ENCODE data around the gene PHIP. TPM values are rescaled to one million over a fixed set of nuclear protein-coding genes. Genes with fewer than 3 reads are reported as not detected.

The PHIP gene
- total RNA-seq, 1 donor from 2014 or later, result 29.6 TPM

DNA sequence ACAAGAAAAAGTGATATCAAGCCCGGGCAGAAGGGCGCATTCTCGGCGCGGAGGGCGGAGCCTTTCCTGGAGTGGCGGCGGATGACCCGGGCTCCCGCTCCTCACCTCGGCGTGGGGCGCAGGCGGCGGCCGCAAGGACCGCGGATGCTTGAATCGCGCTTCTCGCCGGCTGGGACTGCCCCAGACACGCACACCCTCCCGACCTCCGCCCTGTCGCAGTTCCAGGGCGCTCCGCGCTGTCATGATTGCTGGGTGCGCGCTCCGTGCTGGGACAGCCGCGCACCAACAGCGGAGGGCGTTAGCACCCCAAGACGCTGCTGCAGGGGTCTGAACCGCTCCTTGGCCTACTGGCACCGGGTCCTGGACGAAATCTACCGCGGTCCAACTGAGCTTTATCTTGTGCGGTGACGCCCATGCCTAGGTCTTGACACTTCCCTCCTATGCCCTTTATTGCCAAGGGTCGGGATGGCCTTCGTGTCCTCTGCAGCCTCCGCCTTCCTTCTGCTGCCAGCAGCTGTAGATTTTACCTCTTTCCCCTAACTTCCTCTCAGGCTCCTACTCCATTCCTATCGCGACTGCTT lies 167.4 kb downstream of the PHIP start:
- no peaks in the 10 kb centered on the region for H3K36me3 ChIP-seq (ENCODE audit: insufficient read depth, low read length)
- Mint-ChIP-seq H3K27ac (ENCODE audit: unreplicated experiment) (peak overlapping the region; percentile 59), H3K36me3 (ENCODE audit: low read depth, unreplicated experiment) (peaks cover 3% of the 10 kb centered on the region), H3K4me3 (ENCODE audit: unreplicated experiment) (peak overlapping the region; percentile 83), H3K9me3 (ENCODE audit: unreplicated experiment) (peaks cover 5% of the 10 kb centered on the region), H3K4me1 (ENCODE audit: low read depth, unreplicated experiment) (peaks cover 3% of the 10 kb centered on the region), H3K27me3 (ENCODE audit: low read depth, unreplicated experiment) (peaks cover 12% of the 10 kb centered on the region)
- H3K79me2 ChIP-seq (ENCODE audit: insufficient read depth, low read length), result no peaks in the 10 kb centered on the region
- H3K9ac ChIP-seq (ENCODE audit: low read length), result no peak overlapping the region
- no peak overlapping the region for H3K27ac ChIP-seq (ENCODE audit: low read depth, low read length)
- TF ChIP-seq EZH2 (IDR thresholded peaks at IDR 0.05; ENCODE audit: insufficient read depth, low read length) (no peak), CTCF (IDR thresholded peaks at IDR 0.05; ENCODE audit: insufficient read depth, low read depth, low read length) (no peak)
- H3K9me3 ChIP-seq (ENCODE audit: insufficient read depth, low read depth, low read length), result no peaks in the 10 kb centered on the region
- no peaks in the 10 kb centered on the region for H4K20me1 ChIP-seq (ENCODE audit: insufficient read depth, low read length)
- peak; percentile 4 for DNase-seq (ENCODE audit: low read depth)
- no peak for FAIRE-seq
- H3K27me3 ChIP-seq (ENCODE audit: insufficient read depth, low read length), result no peaks in the 10 kb centered on the region
- H2AFZ ChIP-seq (ENCODE audit: low read depth, low read length), result peak overlapping the region; percentile 84
- peak overlapping the region; percentile 90 for H3K4me2 ChIP-seq (ENCODE audit: low read length)
- no peaks in the 10 kb centered on the region for H3K4me1 ChIP-seq (ENCODE audit: insufficient read depth, low read length)
- H3K4me3 ChIP-seq (ENCODE audit: insufficient read depth, low read depth, low read length), result peak overlapping the region; percentile 54

GRCh38 chr6:78910010-78910409 lies 168.0 kb downstream of the PHIP start:
- Histone ChIP-seq H3K27ac (ENCODE audit: low read depth, low read length) (no peak overlapping the region), H3K27me3 (ENCODE audit: insufficient read depth, low read length) (no peaks in the 10 kb centered on the region), H3K9me3 (ENCODE audit: insufficient read depth, low read depth, low read length) (no peaks in the 10 kb centered on the region), H3K36me3 (ENCODE audit: insufficient read depth, low read length) (no peaks in the 10 kb centered on the region), H2AFZ (ENCODE audit: low read depth, low read length) (peak overlapping the region; percentile 84), H3K79me2 (ENCODE audit: insufficient read depth, low read length) (no peaks in the 10 kb centered on the region), H4K20me1 (ENCODE audit: insufficient read depth, low read length) (no peaks in the 10 kb centered on the region), H3K4me3 (ENCODE audit: insufficient read depth, low read depth, low read length) (peak overlapping the region; percentile 54), H3K9ac (ENCODE audit: low read length) (no peak overlapping the region), H3K4me1 (ENCODE audit: insufficient read depth, low read length) (no peaks in the 10 kb centered on the region), H3K4me2 (ENCODE audit: low read length) (peak overlapping the region; percentile 90)
- Mint-ChIP-seq H3K27ac (ENCODE audit: unreplicated experiment) (no peak overlapping the region), H3K36me3 (ENCODE audit: low read depth, unreplicated experiment) (peaks cover 3% of the 10 kb centered on the region), H3K27me3 (ENCODE audit: low read depth, unreplicated experiment) (peaks cover 12% of the 10 kb centered on the region), H3K4me3 (ENCODE audit: unreplicated experiment) (peak overlapping the region; percentile 71), H3K9me3 (ENCODE audit: unreplicated experiment) (peaks cover 5% of the 10 kb centered on the region), H3K4me1 (ENCODE audit: low read depth, unreplicated experiment) (peaks cover 3% of the 10 kb centered on the region)
- no peak for FAIRE-seq
- no peak for TF ChIP-seq CTCF (IDR thresholded peaks at IDR 0.05; ENCODE audit: insufficient read depth, low read depth, low read length)
- no peak for TF ChIP-seq EZH2 (IDR thresholded peaks at IDR 0.05; ENCODE audit: insufficient read depth, low read length)
- DNase-seq (ENCODE audit: low read depth), result no peak

GRCh38 chr6:78909391-78909790 lies 168.7 kb downstream of the PHIP start:
- Mint-ChIP-seq H3K27me3 (ENCODE audit: low read depth, unreplicated experiment) (peaks cover 12% of the 10 kb centered on the region), H3K4me3 (ENCODE audit: unreplicated experiment) (no peak overlapping the region), H3K36me3 (ENCODE audit: low read depth, unreplicated experiment) (peaks cover 3% of the 10 kb centered on the region), H3K27ac (ENCODE audit: unreplicated experiment) (no peak overlapping the region), H3K9me3 (ENCODE audit: unreplicated experiment) (peaks cover 5% of the 10 kb centered on the region), H3K4me1 (ENCODE audit: low read depth, unreplicated experiment) (peaks cover 3% of the 10 kb centered on the region)
- Histone ChIP-seq H3K79me2 (ENCODE audit: insufficient read depth, low read length) (no peaks in the 10 kb centered on the region), H3K4me2 (ENCODE audit: low read length) (no peak overlapping the region), H3K9ac (ENCODE audit: low read length) (no peak overlapping the region), H3K9me3 (ENCODE audit: insufficient read depth, low read depth, low read length) (no peaks in the 10 kb centered on the region), H3K36me3 (ENCODE audit: insufficient read depth, low read length) (no peaks in the 10 kb centered on the region), H3K4me3 (ENCODE audit: insufficient read depth, low read depth, low read length) (no peak overlapping the region), H4K20me1 (ENCODE audit: insufficient read depth, low read length) (no peaks in the 10 kb centered on the region), H2AFZ (ENCODE audit: low read depth, low read length) (no peak overlapping the region), H3K4me1 (ENCODE audit: insufficient read depth, low read length) (no peaks in the 10 kb centered on the region), H3K27me3 (ENCODE audit: insufficient read depth, low read length) (no peaks in the 10 kb centered on the region), H3K27ac (ENCODE audit: low read depth, low read length) (no peak overlapping the region)
- no peak for TF ChIP-seq EZH2 (IDR thresholded peaks at IDR 0.05; ENCODE audit: insufficient read depth, low read length)
- TF ChIP-seq CTCF (IDR thresholded peaks at IDR 0.05; ENCODE audit: insufficient read depth, low read depth, low read length), result no peak
- FAIRE-seq, result no peak
- DNase-seq (ENCODE audit: low read depth), result no peak

Data from astrocyte (in vitro differentiated cells and primary cell).